GM21367 (cell line): ENCODE data around the gene INTS7.
A peak's percentile ranks its signal among the peaks of the same experiment; 100 is the strongest.

Source experiments
- ATAC-seq: cut with Tn5 transposase; IDR thresholded peaks from one replicate; pipeline ENCODE4 v1.9.1; 2021; ENCODE audit not compliant: unreplicated experiment

INTS7 gene

DNA sequence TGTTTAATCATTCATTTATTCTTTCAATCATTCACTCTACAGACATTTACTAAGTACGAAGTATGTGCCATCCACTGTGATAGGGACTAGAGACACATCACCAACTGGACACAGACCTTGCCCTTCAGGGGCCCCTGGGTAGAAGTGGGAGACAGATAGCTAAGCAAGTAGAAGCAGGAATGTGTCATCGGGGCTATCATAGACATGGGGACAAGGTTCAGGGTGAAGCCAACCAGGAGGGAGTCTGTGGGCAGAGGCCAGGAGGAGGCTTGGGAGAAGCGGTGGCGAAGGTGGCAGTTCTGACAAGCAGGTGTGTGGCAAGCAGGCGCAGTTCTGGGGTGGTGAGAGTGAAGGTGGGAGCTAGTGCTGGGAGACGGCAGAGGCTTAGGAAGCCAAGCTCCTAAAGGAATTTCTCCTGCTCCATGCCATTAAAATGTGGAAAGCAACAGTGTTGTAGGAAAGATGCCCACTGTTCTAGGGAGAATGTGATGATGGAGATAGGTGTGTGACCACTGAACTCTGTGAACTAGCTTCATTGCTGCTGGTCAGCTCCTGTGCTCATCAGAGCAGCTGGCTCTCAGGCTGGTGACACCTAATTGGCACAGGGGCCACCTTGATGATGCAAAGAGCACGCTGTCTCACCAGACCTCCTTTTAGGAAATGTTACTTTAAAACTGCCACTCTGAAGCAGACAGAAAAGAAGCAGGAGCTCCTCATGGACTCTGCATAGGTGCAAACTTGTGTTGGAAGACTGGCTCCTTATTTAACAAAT, 125.1 kb downstream of the INTS7 start:
- no peak for ATAC-seq

DNA sequence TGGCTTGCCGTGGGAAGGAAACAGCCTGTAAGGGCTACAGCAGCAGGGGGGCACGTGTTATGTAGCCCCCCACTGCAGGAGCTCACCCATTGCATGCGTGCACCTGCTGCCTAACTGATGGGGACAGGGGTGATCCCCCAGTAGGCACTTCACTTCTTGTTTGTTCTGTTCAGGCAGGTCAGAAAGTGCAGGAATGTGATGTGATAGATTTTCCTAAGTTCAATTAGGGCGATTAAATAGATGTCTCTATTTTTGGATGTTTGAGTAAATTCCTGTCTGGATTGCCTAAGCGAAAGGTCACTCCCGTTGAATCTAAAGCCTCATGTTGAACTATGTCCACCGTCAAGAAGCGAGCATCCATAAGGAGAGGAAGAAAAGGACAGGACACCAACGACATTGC, 126.0 kb downstream of the INTS7 start:
- no peak for ATAC-seq

DNA sequence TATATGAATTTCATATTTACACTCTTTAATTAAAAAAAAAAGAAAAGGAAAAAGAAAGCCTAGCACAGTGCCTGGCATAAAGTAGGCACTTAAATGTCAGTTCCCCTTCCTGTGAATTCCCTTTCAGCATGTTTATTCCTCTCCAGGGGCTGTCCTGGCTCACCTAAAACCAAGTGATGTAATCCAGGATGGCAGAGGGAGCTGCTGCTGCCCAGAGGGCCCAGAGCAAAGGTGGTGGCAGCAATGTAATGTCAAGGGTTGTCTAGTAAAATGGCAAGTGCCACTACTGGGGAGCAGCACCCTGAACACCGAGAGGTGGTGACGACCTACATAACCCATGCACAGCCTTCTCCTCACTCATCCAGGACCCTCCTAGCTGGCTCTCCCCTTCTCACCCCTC, 126.4 kb downstream of the INTS7 start:
- ATAC-seq = no peak

DNA sequence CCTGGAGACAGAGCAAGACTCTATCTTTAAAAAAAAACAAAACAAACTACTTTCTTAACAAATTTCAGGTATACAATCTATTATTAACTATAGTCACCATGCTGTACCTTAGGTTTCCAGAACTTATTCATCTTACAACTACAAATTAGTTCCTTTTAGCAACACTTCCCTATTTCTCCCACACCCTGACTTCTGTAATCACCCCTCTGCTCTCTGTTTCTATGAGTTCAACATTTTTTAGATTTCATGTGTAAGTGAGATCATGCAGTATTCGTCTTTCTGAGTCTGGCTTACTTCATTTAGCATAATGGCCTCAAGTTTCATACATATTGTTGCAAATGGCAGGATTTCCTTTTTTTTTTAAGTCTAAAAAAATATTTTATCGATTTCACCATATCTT, 126.9 kb downstream of the INTS7 start:
- ATAC-seq = peak; percentile 61

DNA sequence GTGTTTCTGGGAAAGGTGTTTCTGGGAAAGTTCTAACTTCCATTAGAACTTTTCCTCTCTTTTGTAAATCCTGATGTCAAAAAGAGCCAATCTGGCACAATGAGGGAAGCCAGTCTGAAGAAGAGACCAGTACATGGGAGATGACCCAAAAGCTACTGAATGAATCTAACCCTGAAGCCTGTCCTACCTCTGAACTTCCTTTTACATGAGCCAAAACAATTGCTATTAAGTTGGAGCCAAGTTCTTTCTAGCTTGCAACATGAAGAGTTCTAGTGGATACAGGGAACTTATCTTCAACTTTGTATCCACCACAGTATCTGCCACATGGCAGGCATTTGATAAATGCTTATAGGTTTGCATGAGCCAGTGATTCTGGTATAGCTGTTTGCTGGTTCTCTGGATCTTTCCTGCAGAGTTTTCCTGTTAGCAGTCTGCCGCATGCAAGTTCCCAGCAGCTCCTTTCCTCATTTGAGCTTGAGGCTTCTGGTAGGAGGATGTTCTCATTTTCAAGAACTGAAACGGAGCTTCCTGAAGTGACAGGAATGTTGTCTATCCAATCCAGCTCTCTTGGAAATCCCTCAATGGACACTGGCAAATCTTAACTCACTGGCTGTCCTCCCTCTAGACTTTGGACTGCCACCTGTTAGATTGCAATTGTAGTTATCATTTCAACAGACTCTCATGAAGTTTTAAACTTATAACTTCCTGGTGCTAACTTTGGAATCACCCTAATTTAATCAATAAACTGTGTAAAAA, 131.7 kb downstream of the INTS7 start:
- no peak for ATAC-seq

DNA sequence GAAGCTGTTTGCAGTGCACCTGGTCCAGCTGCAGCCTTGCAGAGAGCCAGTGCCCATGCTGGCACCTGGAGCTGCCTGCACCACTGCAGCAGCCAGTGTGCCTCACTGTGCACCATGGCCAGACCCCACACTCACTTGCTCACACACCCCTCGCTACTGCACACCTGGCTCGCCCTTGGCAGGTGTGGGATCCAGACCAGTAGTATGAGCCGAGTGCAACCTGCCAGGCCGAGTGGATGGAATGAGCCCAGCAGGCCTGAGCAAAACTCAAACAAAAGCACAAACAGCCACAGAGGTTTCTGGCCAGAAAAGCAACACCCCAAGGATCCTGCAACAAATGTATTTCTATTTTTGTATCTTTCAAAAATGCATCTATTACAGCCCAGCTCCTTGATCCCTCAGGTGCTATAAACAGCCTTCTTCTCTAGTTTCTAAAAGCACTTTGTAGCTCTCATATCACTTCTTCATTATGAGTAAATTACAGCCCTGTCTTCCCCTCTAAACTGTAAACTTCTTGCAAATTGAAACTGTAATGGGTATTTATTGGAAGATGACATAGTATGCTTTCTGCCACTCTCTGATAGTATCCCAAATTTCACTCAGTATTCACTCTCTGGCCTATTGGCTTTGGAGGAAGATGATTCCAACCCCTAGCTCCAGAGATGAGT, 132.6 kb downstream of the INTS7 start:
- ATAC-seq = no peak

DNA sequence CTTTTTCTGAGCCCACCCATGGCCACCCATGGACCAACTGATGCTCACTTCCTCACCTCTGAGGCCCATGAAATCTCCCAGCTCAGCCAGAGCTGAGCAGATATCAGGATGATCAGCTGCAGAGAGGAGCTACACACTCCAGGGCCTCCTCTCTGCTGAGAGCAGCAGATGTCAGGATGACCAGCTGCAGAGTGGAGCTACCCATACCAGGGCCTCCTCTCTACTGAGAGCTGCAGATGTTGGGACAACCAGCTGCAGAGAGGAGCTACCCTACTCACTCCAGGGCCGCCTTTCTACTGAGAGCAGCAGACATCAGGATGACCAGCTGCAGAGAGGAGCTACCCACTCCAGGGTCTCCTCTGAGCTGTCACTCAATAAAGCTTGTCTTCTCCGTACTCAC, 133.4 kb downstream of the INTS7 start:
- ATAC-seq = no peak

DNA sequence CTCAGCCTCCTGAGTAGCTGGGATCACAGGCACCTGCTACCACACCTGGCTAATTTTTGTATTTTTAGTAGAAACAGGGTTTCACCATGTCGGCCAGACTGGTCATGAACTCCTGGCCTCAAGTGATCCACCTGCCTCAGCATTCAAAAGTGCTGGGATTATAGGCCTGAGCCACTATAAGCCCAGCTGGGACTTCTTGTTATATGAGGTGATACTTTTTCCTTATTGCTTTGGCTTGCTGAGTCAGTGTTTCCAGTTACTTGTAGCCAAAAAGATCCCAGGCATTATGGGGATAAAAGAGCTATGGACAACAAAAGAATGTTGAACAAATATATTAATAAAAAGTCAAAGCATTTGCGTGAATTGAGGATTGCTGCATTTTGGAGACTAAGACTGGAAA, 134.9 kb downstream of the INTS7 start:
- ATAC-seq = no peak

DNA sequence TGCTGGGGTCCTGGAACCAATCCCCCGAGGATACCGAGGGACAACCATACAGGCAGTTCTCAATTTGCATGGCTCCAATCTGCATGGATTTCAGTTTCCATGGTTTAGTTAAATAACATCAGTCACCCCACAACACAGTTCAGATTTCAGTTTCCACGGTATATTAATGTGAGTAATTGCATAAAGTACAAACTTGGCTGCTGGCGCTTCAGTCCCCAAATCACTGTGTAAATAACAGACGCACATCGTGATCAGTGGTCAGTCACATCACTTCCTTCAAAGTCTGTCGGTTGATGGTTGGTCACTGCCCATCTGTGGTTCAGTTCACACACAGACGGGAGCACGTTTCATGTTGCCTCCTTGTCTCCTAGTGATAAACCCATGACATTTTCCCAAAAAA, 138.4 kb downstream of the INTS7 start:
- no peak for ATAC-seq

DNA sequence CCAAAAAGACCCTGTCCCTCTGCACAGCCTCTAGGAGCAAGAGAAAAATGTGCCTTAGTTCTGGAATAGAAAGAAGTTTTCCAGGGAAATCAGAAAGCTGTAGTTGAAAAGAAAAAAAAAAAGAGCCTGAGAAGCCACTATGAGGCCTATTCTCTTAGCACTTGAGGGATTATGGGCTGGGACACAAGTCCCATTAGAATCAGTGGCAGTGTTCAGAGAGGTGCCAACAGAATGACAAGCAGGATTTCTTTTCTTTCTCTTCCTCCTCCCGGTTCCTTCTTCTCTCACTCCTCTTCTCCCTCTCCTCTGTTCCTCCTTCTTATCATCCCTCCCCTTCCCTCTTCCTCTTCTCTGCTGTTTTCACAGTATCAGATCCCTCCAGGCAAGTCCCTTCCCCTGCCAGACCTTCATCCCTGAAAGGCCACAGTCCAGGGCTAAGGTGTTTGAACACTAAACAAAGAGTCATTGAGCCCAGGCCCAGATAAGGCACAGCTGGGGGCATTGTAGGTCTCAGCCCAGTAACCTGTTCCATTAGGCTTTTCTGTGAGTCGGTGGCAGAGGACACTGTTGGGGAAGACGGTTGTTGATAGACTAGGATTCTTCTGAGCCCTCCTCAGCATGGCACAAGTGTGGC, 140.1 kb downstream of the INTS7 start:
- ATAC-seq = no peak

DNA sequence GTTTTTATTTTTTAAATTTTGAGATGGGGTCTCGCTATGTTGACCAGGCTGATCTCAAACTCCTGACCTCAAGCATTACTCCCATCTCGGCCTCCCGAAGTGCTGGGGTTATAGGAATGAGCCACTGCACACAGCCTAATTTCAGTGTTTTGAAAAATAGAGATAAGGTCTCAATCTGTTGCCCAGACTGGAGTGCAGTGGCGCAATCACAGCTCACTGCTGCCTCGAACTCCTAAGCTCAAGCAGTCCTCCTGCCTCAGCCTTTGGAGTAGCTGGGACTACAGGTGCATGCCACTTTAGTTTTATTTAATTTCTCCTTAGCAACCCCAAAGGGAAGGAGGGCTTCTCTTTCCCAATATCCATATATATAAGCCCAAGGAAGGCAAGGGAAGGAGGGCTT, 141.0 kb downstream of the INTS7 start:
- ATAC-seq = no peak

DNA sequence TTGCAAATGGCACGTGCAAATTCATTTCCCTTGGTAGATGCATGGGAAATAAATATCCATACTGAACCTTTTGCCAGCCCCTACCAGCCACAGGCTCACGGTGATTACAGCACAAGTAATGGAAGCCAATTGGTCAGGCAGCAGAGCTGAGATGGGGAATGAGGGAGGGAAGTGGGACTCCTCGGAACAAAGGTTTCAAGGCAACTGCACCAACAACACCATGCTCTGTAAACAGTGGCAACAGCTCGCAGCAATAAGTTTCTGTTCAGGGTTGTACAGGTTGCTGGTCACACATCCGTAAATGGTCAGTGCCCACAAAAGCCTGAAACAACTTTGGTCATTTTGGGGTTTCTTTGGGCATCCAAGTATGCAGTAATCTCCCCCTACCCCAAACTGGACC, 142.1 kb downstream of the INTS7 start:
- ATAC-seq = no peak

DNA sequence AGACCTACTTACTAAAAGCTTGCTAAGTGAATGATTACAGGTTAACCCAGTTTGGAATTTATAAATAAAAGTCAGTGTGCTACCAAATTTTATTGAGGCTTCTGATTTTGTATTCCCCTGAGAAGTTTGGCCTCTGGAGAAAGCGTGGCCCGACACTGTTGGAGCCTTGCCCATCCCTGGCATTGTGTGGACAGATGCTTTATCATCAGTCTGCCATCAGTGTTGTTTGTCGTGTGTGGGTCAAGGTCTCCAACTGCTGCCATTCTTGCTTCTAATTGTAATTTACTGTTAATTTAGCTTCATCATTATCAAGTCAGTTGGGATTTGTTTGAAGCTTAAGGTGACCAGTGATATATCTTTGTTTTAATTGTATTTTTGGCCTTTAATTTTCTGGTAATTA, 142.8 kb downstream of the INTS7 start:
- ATAC-seq = no peak

DNA sequence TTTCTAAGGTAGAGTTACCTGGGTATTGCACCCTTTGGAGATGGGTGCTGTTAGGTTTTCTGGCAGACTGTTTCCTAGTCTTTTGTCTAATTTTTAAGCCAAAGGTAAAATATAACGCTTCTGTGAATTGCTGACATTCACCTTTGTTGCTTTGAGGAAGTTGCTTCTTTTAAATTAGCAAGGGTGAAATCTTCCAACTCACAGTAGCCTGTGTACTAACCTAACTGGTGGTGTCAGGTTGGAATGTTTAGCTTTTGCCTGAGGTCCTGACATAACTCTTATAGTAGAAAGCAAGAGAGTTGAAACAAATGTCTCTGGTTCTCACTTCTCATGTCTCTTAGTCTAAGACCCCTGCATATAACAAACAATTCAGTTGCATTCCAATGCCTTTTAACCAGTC, 143.6 kb downstream of the INTS7 start:
- no peak for ATAC-seq
